Heart left ventricle (tissue), 16 donors: Measurements from ENCODE around the gene GLYR1. TPM values are rescaled to one million over a fixed set of nuclear protein-coding genes. Genes with fewer than 3 reads are reported as not detected.

Experiments used
- ATAC-seq, 4 donors: fragments of 200-7000 bp; cut with Tn5 transposase; one replicate each; pipeline ENCODE4 v1.9.1; 2020 to 2022; ENCODE audit warnings: moderate library complexity in 4 of 4, mild to moderate bottlenecking in 3 of 4, moderate number of reproducible peaks in 1 of 4
- DNase-seq, 5 donors: peaks; one replicate each; pipeline ENCODE4 v3.0.0-alpha.2; 2020
- H3K27ac ChIP-seq, 12 donors: fragments of 200-600 bp; sonication (generic) in 4 of 12; one replicate each; pipeline versions ENCODE4 v1.5.0 to v1.8.0; 2016 to 2022; ENCODE audit warnings: mild to moderate bottlenecking in 2 of 12
- H3K27me3 ChIP-seq, 9 donors: fragments of 200-600 bp; sonication (generic) in 2 of 9; one replicate each; pipeline versions ENCODE4 v1.5.1 to v1.8.0; 2016 to 2022; ENCODE audit warnings: mild to moderate bottlenecking in 3 of 9
- H3K36me3 ChIP-seq, 9 donors: fragments of 200-600 bp; sonication (generic) in 2 of 9; one replicate each; pipeline versions ENCODE4 v1.5.0 to v1.8.0; 2018 to 2022; ENCODE audit warnings: mild to moderate bottlenecking in 2 of 9
- H3K4me1 ChIP-seq, 12 donors: fragments of 200-600 bp; sonication (generic) in 4 of 12; one replicate each; pipeline versions ENCODE4 v1.5.0 to v1.8.0; 2016 to 2022; ENCODE audit warnings: mild to moderate bottlenecking in 3 of 12
- H3K4me3 ChIP-seq, 12 donors: fragments of 200-600 bp; sonication (generic) in 4 of 12; one replicate each; pipeline versions ENCODE4 v1.5.0 to v1.8.0; 2017 to 2022; ENCODE audit warnings: mild to moderate bottlenecking in 9 of 12, moderate library complexity in 4 of 12
- H3K9me3 ChIP-seq, 12 donors: fragments of 200-600 bp; sonication (generic) in 4 of 12; one replicate each; pipeline versions ENCODE4 v1.5.0 to v1.8.0; 2016 to 2022; ENCODE audit warnings: mild to moderate bottlenecking in 1 of 12
- POLR2A ChIP-seq, 2 donors: fragments of 450-650 bp; IDR thresholded peaks; one replicate each; pipeline ENCODE4 v1.6.1; 2017; ENCODE audit warnings: antibody characterized with exemption in 2 of 2, mild to moderate bottlenecking in 2 of 2, moderate library complexity in 2 of 2
- WGBS, 4 donors: extraction: QIAGEN DNeasy Blood & Tissue Kit in 2 of 4; methylation state at CpG; one replicate each; pipeline versions ENCODE4 v1.1.5 to v1.1.7; 2013 to 2018; 5-methylcytosine and 5-hydroxymethylcytosine counted together
- intact Hi-C, 10 donors: fragments of 100-400 bp; cut with DNase I; formaldehyde crosslinking; loops; one replicate each; pipeline versions ENCODE4 v1.11.1 to v1.14.2; 2022
- polyA plus RNA-seq, 2 donors: library from polyadenylated mRNA; stranded (reverse); fragments of 200-250 nt; gene quantifications; one replicate each; pipeline ENCODE4 v1.2.3, GENCODE V29; 2013
- total RNA-seq, 9 donors: library from RNA; depleted of rRNA in 2 of 9; stranded (reverse); fragments of >200 nt in 2 of 9; fragmentation: NEBNext Ultra II Directional in 3 of 9; extraction: Animal tissue kit (Norgen Biotek cat#: 25700) in 3 of 9; gene quantifications; one replicate each; pipeline versions ENCODE4 v1.1.0 to v1.2.4, GENCODE V29; 2016 to 2023
- TF ChIP-seq, protein P1 (sequence below), 12 donors: fragments of 200-600 bp; sonication (generic) in 4 of 12; IDR thresholded peaks; one replicate each; pipeline versions ENCODE4 v1.5.0 to v1.8.0; 2018 to 2022; ENCODE audit warnings: antibody characterized with exemption in 12 of 12, mild to moderate bottlenecking in 5 of 12
- donor health status: ischemic (EF 13 %, LVEDD 7.1; RV severe dilation, severe dysfunction).
- donor health status: healthy with polysubstance abuse.
- donor health status: DM: no; HTN: yes; CAD: no.
- donor health status: DM: no; HTN: no; CAD: no.
- donor health status: ischemic (EF 25% LVEDD 6.9; RV normal size, moderate dysfunction).
- donor health status: ischemic (EF 25% LVEDD 5.7; RV mildly dilated, moderate dysfunction).
- donor health status: healthy.
- donor health status: DM: yes; HTN: yes; CAD: no.
- donor health status: ischemic (EF 35%, LVEDD 5.7; RV mildly dilated, moderate dysfunction).
- donor health status: nonischemic (EF 11% LVEDD 7.7; RV severe dilation, severe dysfunction).
- donor health status: DM: yes; HTN: yes; CAD: no.
- donor health status: PGD.
- donor health status: ischemic (EF 29% LVEDD 5.4; RV normal size, mild dysfunction).
- donor health status: nonischemic (EF 23%, LVEDD 6.1; RV moderate dilation, normal function).

The GLYR1 gene
- total and polyA plus RNA-seq, 11 donors, result 51.3 to 96.6 (median 74.9) TPM

DNA sequence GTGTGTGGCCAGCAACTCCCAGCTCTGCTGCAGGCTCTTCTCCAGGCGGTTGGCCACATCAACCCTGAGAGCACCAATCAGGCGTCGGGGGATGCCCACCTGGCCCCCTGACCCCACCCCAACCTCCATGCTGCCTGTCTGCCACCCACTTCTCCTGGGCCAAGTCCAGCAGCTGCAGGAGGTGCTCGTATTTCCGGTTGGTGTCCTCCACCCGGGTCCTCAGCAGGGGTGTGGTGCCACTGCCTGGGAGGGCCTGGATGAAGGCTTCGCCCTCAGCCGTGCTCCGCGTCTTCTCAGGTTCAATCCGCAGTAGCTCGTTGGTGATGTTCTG lies 44.8 kb upstream of the GLYR1 start:
- intact Hi-C loops, result loop anchor here in 1 of 10 donors (5.0 kb wide), 1 partner anchor 45 kb away; the partner anchor contains the start of gene PPL
- 70 to 85% (median 78%) methylated on average over 10 to 12 of the region's 12 CpGs for WGBS, 4 donors

DNA sequence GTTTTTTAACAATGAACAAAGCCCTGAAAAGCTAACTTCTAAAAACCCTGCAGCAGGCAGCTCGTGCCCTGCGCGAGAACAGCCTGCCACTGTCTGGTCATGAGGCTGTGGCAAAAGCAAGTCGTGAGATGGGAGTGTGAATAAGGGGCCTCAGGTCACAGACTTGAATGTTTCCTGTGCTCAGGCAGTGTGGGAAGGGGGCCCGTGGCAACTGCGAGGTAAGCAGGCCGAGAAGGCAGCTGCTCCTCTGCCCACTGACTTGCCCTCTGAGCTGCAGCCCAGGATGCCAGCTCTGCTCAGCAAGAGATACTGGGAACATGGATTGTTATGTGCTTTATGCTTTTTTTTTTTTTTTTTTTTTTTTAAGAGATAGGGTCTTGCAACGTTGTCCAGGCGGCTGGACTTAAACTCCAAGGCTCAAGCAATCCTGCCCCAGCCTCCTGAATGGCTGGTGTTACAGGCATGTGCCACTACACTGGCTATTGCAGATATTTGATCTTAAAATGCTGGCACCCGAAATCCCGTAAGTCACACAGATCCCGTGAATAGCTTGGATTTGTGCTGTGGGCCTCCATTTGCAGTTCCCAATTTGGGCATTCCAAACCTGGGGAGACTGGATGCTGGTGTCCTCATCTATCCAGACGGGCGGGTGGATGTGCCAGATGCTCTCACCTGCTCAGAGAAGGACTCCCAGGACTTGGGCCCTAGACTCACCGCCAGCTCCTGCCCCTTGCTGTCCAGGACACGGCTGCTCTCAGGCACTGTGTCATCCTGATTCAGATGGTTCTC lies 44.2 kb upstream of the GLYR1 start:
- Histone ChIP-seq H3K27me3 (no peaks in the 10 kb centered on the region), H3K36me3 (peaks cover 0 to 37% (median 27%) of the 10 kb centered on the region in 9 donors), H3K9me3 (no peaks in the 10 kb centered on the region), H3K4me3 (no peak overlapping the region), H3K27ac (peak overlapping the region in 1 of 12 donors; percentile 65), H3K4me1 (peaks cover 0 to 19% (median 12%) of the 10 kb centered on the region in 12 donors)
- ATAC-seq (no peak), DNase-seq (no peak)
- WGBS, 4 donors, result 89 to 94% (median 91%) methylated on average over 14 to 16 of the region's 16 CpGs
- TF ChIP-seq POLR2A (IDR thresholded peaks at IDR 0.05), result no peak
- TF ChIP-seq, protein P1, sequence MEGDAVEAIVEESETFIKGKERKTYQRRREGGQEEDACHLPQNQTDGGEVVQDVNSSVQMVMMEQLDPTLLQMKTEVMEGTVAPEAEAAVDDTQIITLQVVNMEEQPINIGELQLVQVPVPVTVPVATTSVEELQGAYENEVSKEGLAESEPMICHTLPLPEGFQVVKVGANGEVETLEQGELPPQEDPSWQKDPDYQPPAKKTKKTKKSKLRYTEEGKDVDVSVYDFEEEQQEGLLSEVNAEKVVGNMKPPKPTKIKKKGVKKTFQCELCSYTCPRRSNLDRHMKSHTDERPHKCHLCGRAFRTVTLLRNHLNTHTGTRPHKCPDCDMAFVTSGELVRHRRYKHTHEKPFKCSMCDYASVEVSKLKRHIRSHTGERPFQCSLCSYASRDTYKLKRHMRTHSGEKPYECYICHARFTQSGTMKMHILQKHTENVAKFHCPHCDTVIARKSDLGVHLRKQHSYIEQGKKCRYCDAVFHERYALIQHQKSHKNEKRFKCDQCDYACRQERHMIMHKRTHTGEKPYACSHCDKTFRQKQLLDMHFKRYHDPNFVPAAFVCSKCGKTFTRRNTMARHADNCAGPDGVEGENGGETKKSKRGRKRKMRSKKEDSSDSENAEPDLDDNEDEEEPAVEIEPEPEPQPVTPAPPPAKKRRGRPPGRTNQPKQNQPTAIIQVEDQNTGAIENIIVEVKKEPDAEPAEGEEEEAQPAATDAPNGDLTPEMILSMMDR (IDR thresholded peaks at IDR 0.05), result no peak
- intact Hi-C loops, result loop anchor here in 1 of 10 donors (5.0 kb wide), 1 partner anchor 46 kb away; the partner anchor contains the start of gene PPL

More for the DNA sequence above, 44.8 kb upstream of the GLYR1 start:
- Histone ChIP-seq H3K27ac (peak overlapping the region in 3 of 12 donors; percentile 13 to 65 (median 54)), H3K27me3 (no peaks in the 10 kb centered on the region), H3K36me3 (peaks cover 0 to 31% (median 22%) of the 10 kb centered on the region in 9 donors), H3K9me3 (no peaks in the 10 kb centered on the region), H3K4me1 (peaks cover 0 to 19% (median 12%) of the 10 kb centered on the region in 12 donors), H3K4me3 (no peak overlapping the region)
- no peak for DNase-seq
- no peak for ATAC-seq
- TF ChIP-seq POLR2A (IDR thresholded peaks at IDR 0.05), result no peak
- TF ChIP-seq, protein P1 (IDR thresholded peaks at IDR 0.05), result no peak

- peaks cover 0 to 43% (median 34%) of the 10 kb centered on the region in 9 donors for H3K36me3 ChIP-seq
- H3K27ac ChIP-seq, result no peak overlapping the region
- intact Hi-C loops, result loop anchor here in 1 of 10 donors (5.0 kb wide), 1 partner anchor 47 kb away; the partner anchor contains the start of gene PPL
- H3K27me3 ChIP-seq, result no peaks in the 10 kb centered on the region
- no peak overlapping the region for H3K4me3 ChIP-seq
- no peaks in the 10 kb centered on the region for H3K9me3 ChIP-seq
- WGBS, 4 donors, result 92 to 95% (median 95%) methylated on average over 15 to 16 of the region's 16 CpGs
- TF ChIP-seq POLR2A (IDR thresholded peaks at IDR 0.05), result no peak
- TF ChIP-seq, protein P1 (IDR thresholded peaks at IDR 0.05), result no peak
- ATAC-seq, result no peak
- no peak for DNase-seq
- peaks cover 0 to 19% (median 12%) of the 10 kb centered on the region in 12 donors for H3K4me1 ChIP-seq
Measured at GRCh38 chr16:4890686-4891085, 43.6 kb upstream of the GLYR1 start.

- Histone ChIP-seq H3K4me1 (peaks cover 0 to 19% (median 12%) of the 10 kb centered on the region in 12 donors), H3K36me3 (peaks cover 0 to 49% (median 40%) of the 10 kb centered on the region in 9 donors), H3K4me3 (no peak overlapping the region), H3K27ac (no peak overlapping the region), H3K9me3 (no peaks in the 10 kb centered on the region), H3K27me3 (no peaks in the 10 kb centered on the region)
- 82 to 87% (median 85%) methylated on average over 9 to 11 of the region's 11 CpGs for WGBS, 4 donors
- ATAC-seq (no peak), DNase-seq (no peak)
- intact Hi-C loops, result loop anchor here in 1 of 10 donors (5.0 kb wide), 1 partner anchor 47 kb away; the partner anchor contains the start of gene PPL
- TF ChIP-seq POLR2A (IDR thresholded peaks at IDR 0.05), result no peak
- TF ChIP-seq, protein P1 (IDR thresholded peaks at IDR 0.05), result no peak
Measured at GRCh38 chr16:4890026-4890425, 42.9 kb upstream of the GLYR1 start.
